Gastroesophageal sphincter (tissue), 4 donors: ENCODE measurements around the gene NR6A1. TPM values are rescaled to one million over a fixed set of nuclear protein-coding genes. Genes with fewer than 3 reads are reported as not detected.

Experiments used
- ATAC-seq: fragments of 150-250 bp; one replicate; pipeline ENCODE4 v1.9.1; 2016; ENCODE audit warnings: mild to moderate bottlenecking, moderate library complexity
- H3K27ac ChIP-seq, 4 donors: fragments of 200-600 bp; sonication (generic) in 3 of 4; 1 replicate in 3 of 4; 2 replicates in 1 of 4; pipeline ENCODE4 v1.5.1; 2016 to 2019
- H3K27me3 ChIP-seq: fragments of 200-600 bp; sonication (generic); one replicate; pipeline ENCODE4 v1.5.1; 2019
- H3K36me3 ChIP-seq, 2 donors: fragments of 200-600 bp; sonication (generic); one replicate each; pipeline ENCODE4 v1.5.1; 2019; ENCODE audit warnings: control low read depth in 1 of 2
- H3K4me1 ChIP-seq, 3 donors: fragments of 200-600 bp; sonication (generic); 1 replicate in 2 of 3; 2 replicates in 1 of 3; pipeline ENCODE4 v1.5.1; 2016 to 2019; ENCODE audit warnings: control low read depth in 2 of 3
- H3K4me3 ChIP-seq, 2 donors: fragments of 200-600 bp; sonication (generic); one replicate each; pipeline ENCODE4 v1.5.1; 2019; ENCODE audit warnings: mild to moderate bottlenecking in 1 of 2, moderate library complexity in 1 of 2
- H3K9me3 ChIP-seq, 3 donors: fragments of 200-600 bp; sonication (generic); one replicate each; pipeline ENCODE4 v1.5.1; 2017 to 2019; ENCODE audit warnings: control low read depth in 2 of 3
- EP300 ChIP-seq: sonication (generic); formaldehyde crosslinking; IDR thresholded peaks from one replicate; pipeline ENCODE4 v1.6.1; 2017; ENCODE audit warnings: antibody characterized with exemption, mild to moderate bottlenecking
- POLR2A ChIP-seq, 2 donors: fragments of 450-650 bp; IDR thresholded peaks; one replicate each; pipeline ENCODE4 v1.6.1; 2017; ENCODE audit warnings: antibody characterized with exemption in 2 of 2, mild to moderate bottlenecking in 2 of 2, moderate library complexity in 1 of 2
- POLR2AphosphoS5 ChIP-seq: sonication (generic); formaldehyde crosslinking; IDR thresholded peaks from one replicate; pipeline ENCODE4 v1.6.1; 2017; ENCODE audit warnings: antibody characterized with exemption
- WGBS, 2 donors: methylation state at CpG; one replicate each; pipeline ENCODE4 v1.1.5; 2018; ENCODE audit warnings: low coverage in 1 of 2; 5-methylcytosine and 5-hydroxymethylcytosine counted together
- total RNA-seq, 4 donors: library from RNA; depleted of rRNA; stranded (reverse); fragments of >200 nt; gene quantifications; one replicate each; pipeline ENCODE4 v1.1.0, GENCODE V29; 2016
- TF ChIP-seq, protein P1 (sequence below), 4 experiments: fragments of 200-600 bp in 2 of 4; fragments of 450-650 bp in 2 of 4; sonication (generic) in 1 of 4; IDR thresholded peaks; one replicate each; pipeline ENCODE4 v1.5.1; 2017 to 2019; ENCODE audit warnings: antibody characterized with exemption in 4 of 4, mild to moderate bottlenecking in 2 of 4, moderate library complexity in 2 of 4

The NR6A1 gene
- total RNA-seq, 4 donors from 2014 or later = 0.16 to 4.4 (median 0.62) TPM

DNA sequence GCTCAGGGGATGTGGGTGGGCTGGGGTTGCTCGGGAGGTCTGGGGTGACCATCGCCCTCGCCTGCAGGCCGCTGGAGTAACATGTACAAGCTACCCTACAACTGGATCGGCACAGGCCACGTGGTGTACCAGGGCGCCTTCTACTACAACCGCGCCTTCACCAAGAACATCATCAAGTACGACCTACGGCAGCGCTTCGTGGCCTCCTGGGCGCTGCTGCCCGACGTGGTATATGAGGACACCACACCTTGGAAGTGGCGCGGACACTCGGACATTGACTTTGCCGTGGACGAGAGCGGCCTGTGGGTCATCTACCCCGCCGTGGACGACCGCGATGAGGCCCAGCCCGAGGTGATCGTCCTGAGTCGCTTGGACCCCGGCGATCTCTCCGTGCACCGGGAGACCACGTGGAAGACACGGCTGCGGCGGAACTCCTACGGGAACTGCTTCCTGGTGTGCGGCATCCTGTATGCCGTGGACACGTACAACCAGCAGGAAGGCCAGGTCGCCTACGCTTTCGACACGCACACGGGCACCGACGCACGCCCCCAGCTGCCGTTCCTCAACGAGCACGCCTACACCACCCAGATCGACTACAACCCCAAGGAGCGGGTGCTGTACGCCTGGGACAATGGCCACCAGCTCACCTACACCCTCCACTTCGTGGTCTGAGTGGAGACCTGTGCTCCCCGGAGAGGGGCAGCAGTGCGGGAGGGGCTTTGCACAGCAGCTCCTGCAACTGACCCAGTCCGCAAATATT is 38.8 kb upstream of the NR6A1 start:
- H3K27ac ChIP-seq = peak overlapping the region in 3 of 4 donors; percentile 72 to 84 (median 82)

GRCh38 chr9:124809211-124809610 is 38.1 kb upstream of the NR6A1 start:
- H3K36me3 ChIP-seq = peaks cover 0 to 44% of the 10 kb centered on the region in 2 donors
- no peak overlapping the region for H3K4me3 ChIP-seq
- WGBS, 2 donors = 53 to 83% methylated on average over 2 to 6 of the region's 6 CpGs
- no peaks in the 10 kb centered on the region for H3K9me3 ChIP-seq
- peaks cover 0 to 40% (median 30%) of the 10 kb centered on the region in 3 donors for H3K4me1 ChIP-seq
- no peak for ATAC-seq
- TF ChIP-seq POLR2A (IDR thresholded peaks at IDR 0.05) (no peak), EP300 (no peak), POLR2AphosphoS5 (no peak)
- TF ChIP-seq, protein P1, sequence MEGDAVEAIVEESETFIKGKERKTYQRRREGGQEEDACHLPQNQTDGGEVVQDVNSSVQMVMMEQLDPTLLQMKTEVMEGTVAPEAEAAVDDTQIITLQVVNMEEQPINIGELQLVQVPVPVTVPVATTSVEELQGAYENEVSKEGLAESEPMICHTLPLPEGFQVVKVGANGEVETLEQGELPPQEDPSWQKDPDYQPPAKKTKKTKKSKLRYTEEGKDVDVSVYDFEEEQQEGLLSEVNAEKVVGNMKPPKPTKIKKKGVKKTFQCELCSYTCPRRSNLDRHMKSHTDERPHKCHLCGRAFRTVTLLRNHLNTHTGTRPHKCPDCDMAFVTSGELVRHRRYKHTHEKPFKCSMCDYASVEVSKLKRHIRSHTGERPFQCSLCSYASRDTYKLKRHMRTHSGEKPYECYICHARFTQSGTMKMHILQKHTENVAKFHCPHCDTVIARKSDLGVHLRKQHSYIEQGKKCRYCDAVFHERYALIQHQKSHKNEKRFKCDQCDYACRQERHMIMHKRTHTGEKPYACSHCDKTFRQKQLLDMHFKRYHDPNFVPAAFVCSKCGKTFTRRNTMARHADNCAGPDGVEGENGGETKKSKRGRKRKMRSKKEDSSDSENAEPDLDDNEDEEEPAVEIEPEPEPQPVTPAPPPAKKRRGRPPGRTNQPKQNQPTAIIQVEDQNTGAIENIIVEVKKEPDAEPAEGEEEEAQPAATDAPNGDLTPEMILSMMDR (IDR thresholded peaks at IDR 0.05) = no peak
- no peak overlapping the region for H3K27ac ChIP-seq
- no peaks in the 10 kb centered on the region for H3K27me3 ChIP-seq

More for the DNA sequence above, 38.8 kb upstream of the NR6A1 start:
- Histone ChIP-seq H3K9me3 (no peaks in the 10 kb centered on the region), H3K36me3 (peaks cover 0 to 37% of the 10 kb centered on the region in 2 donors), H3K27me3 (no peaks in the 10 kb centered on the region), H3K4me3 (no peak overlapping the region), H3K4me1 (peaks cover 0 to 41% (median 30%) of the 10 kb centered on the region in 3 donors)
- no peak for ATAC-seq
- TF ChIP-seq, protein P1 (IDR thresholded peaks at IDR 0.05) = no peak
- TF ChIP-seq POLR2AphosphoS5 = no peak
- no peak for TF ChIP-seq POLR2A (IDR thresholded peaks at IDR 0.05)
- TF ChIP-seq EP300 = no peak
- 93 to 99% methylated on average over 11 to 25 of the region's 60 CpGs for WGBS, 2 donors

- Histone ChIP-seq H3K4me3 (no peak overlapping the region), H3K27ac (no peak overlapping the region), H3K27me3 (no peaks in the 10 kb centered on the region), H3K9me3 (no peaks in the 10 kb centered on the region), H3K4me1 (peaks cover 0 to 31% (median 27%) of the 10 kb centered on the region in 3 donors), H3K36me3 (peaks cover 0 to 52% of the 10 kb centered on the region in 2 donors)
- no peak for ATAC-seq
- TF ChIP-seq POLR2A (IDR thresholded peaks at IDR 0.05) (no peak), EP300 (no peak), POLR2AphosphoS5 (no peak)
- TF ChIP-seq, protein P1 (IDR thresholded peaks at IDR 0.05) = no peak
- 50 to 84% methylated on average over 1 to 7 of the region's 12 CpGs for WGBS, 2 donors
Measured at GRCh38 chr9:124808246-124808956, 37.3 kb upstream of the NR6A1 start.

DNA sequence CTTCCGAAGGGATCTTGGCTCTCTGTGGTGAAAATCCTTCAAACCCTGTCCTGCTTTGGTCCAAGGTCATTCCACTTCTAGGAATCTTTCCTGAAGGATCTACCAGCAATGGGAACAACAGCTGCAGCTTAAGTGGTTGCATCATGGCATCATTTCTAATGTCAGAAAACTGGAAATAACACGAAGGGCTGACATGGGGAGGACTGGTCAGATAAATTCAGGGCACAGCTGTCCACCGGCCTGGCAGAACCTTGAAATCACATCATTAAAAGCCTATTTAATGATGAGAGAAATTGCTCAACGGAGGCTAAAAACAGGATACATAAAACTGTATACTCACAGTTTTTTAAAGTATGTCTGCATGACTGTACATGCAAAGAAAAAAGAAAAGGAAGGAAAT is 34.1 kb upstream of the NR6A1 start:
- Histone ChIP-seq H3K4me1 (peaks cover 0 to 11% (median 0%) of the 10 kb centered on the region in 3 donors), H3K36me3 (peaks cover 0 to 70% of the 10 kb centered on the region in 2 donors), H3K27me3 (no peaks in the 10 kb centered on the region), H3K4me3 (no peak overlapping the region), H3K27ac (no peak overlapping the region), H3K9me3 (no peaks in the 10 kb centered on the region)
- TF ChIP-seq POLR2AphosphoS5 = no peak
- no peak for TF ChIP-seq EP300
- no peak for TF ChIP-seq POLR2A (IDR thresholded peaks at IDR 0.05)
- TF ChIP-seq, protein P1 (IDR thresholded peaks at IDR 0.05) = no peak
- 53 to 69% methylated on average over 2 to 4 of the region's 4 CpGs for whole genome bisulfite sequencing, 2 donors
- ATAC-seq = no peak
